A673 (cell line): Measurements from ENCODE around the gene TFCP2.

ENCODE experiments used
- EZH2 ChIP-seq: fragments of 200-600 bp; sonication (generic); IDR thresholded peaks from 2 replicates; pipeline ENCODE4 v1.6.1; 2017; ENCODE audit warnings: borderline replicate concordance, low read depth, mild to moderate bottlenecking, mixed read lengths, antibody characterized with exemption, low read length; ENCODE audit not compliant: poor library complexity, severe bottlenecking
- TF ChIP-seq, protein P1 (sequence below): fragments of 300-800, 200-600 bp; sonication (generic); conservative IDR thresholded peaks from 2 replicates; pipeline ENCODE4 v1.5.1; 2017; ENCODE audit warnings: low read depth, mild to moderate bottlenecking, antibody characterized with exemption, low read length, moderate library complexity, mixed read lengths

- TF ChIP-seq, protein P1, sequence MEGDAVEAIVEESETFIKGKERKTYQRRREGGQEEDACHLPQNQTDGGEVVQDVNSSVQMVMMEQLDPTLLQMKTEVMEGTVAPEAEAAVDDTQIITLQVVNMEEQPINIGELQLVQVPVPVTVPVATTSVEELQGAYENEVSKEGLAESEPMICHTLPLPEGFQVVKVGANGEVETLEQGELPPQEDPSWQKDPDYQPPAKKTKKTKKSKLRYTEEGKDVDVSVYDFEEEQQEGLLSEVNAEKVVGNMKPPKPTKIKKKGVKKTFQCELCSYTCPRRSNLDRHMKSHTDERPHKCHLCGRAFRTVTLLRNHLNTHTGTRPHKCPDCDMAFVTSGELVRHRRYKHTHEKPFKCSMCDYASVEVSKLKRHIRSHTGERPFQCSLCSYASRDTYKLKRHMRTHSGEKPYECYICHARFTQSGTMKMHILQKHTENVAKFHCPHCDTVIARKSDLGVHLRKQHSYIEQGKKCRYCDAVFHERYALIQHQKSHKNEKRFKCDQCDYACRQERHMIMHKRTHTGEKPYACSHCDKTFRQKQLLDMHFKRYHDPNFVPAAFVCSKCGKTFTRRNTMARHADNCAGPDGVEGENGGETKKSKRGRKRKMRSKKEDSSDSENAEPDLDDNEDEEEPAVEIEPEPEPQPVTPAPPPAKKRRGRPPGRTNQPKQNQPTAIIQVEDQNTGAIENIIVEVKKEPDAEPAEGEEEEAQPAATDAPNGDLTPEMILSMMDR = no peak
- no peak for TF ChIP-seq EZH2
Measured at GRCh38 chr12:51077930-51078329, 95.0 kb downstream of the TFCP2 start.
